ENCODE results near the gene CDSN. TPM values are rescaled to one million over a fixed set of nuclear protein-coding genes. Genes with fewer than 3 reads are reported as not detected.

Gene CDSN
- total RNA-seq, 1 donor from 2014 or later = 1.5 TPM

GRCh38 chr6:31114541-31114878, 5.7 kb downstream of the CDSN start, which contains the start of gene PSORS1C1:
TSS of gene PSORS1C1 (plus strand) at chr6:31114800. CDS start at chr6:31129633, 14,833 bp downstream.
- Histone ChIP-seq H3K4me3 (peak within 1 kb of the TSS; percentile 29 to 35), H3K9me3 (no peaks in the 10 kb centered on the region), H3K27me3 (no peaks in the 10 kb centered on the region), H3K36me3 (no peaks in the 10 kb centered on the region), H3K4me1 (peaks cover 48% of the 10 kb centered on the region), H3K27ac (peak within 1 kb of the TSS; percentile 81)
- DNase-seq (ENCODE audit: extremely low spot score in 2 of 2) = peak in 1 of 2 donors; percentile 94
- TF ChIP-seq POLR2AphosphoS5 (IDR thresholded peaks at IDR 0.05; ENCODE audit: insufficient read depth in 1 of 2, low read depth in 1 of 2) (peak; percentile 73 to 77), CTCF (IDR thresholded peaks at IDR 0.05) (no peak)
- intact Hi-C loops (cut with DNase I) = no loop called here

GRCh38 chr6:31113861-31114540, 6.2 kb downstream of the CDSN start:
- TF ChIP-seq CTCF (IDR thresholded peaks at IDR 0.05) = no peak
- no peak for TF ChIP-seq POLR2A (IDR thresholded peaks at IDR 0.05)
- no peak for TF ChIP-seq POLR2AphosphoS5 (IDR thresholded peaks at IDR 0.05; ENCODE audit: insufficient read depth in 1 of 2, low read depth in 1 of 2)
- peaks cover 48% of the 10 kb centered on the region for H3K4me1 ChIP-seq
- H3K27ac ChIP-seq = peak overlapping the region; percentile 81
- DNase-seq (ENCODE audit: extremely low spot score in 2 of 2) = no peak
- H3K4me3 ChIP-seq = no peak overlapping the region
- intact Hi-C loops (cut with DNase I) = no loop called here
- no peaks in the 10 kb centered on the region for H3K9me3 ChIP-seq
- H3K36me3 ChIP-seq = no peaks in the 10 kb centered on the region
- no peaks in the 10 kb centered on the region for H3K27me3 ChIP-seq

GRCh38 chr6:31112478-31112877, 7.8 kb downstream of the CDSN start, which contains the start of gene C6orf15:
TSS of gene C6orf15 (minus strand) at chr6:31112575. CDS start at chr6:31112555, 20 bp downstream.
- DNase-seq (ENCODE audit: extremely low spot score in 2 of 2) = no peak
- Histone ChIP-seq H3K36me3 (no peaks in the 10 kb centered on the region), H3K4me3 (no peak within 1 kb of the TSS), H3K9me3 (no peaks in the 10 kb centered on the region), H3K4me1 (peaks cover 40% of the 10 kb centered on the region), H3K27me3 (no peaks in the 10 kb centered on the region), H3K27ac (peak within 1 kb of the TSS; percentile 81)
- no peak for TF ChIP-seq CTCF (IDR thresholded peaks at IDR 0.05)
- TF ChIP-seq POLR2AphosphoS5 (IDR thresholded peaks at IDR 0.05; ENCODE audit: insufficient read depth in 1 of 2, low read depth in 1 of 2) = no peak
- TF ChIP-seq POLR2A (IDR thresholded peaks at IDR 0.05) = no peak
- intact Hi-C loops (cut with DNase I) = no loop called here

DNA sequence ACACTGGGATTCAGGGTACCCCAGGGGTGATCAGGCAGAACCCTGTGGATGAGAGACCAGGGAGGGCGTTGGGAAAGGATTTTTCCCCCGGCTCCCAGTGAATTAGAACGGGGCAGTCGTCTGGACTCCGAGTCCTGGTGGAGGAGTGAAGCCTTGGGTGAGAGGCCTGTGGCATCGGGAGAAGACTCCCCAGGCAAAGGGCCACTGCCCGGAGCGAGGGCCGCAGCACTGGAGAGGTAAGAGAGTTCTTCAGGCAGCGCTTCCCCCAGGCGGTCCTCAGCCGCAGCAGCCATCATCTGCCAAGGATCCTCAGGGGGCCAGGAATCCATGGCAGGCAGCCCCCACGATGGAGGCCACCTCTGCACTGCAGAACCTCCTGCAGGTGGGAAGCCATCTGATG, 8.5 kb downstream of the CDSN start:
- Histone ChIP-seq H3K4me3 (no peak overlapping the region), H3K27ac (no peak overlapping the region), H3K27me3 (no peaks in the 10 kb centered on the region), H3K36me3 (no peaks in the 10 kb centered on the region), H3K9me3 (no peaks in the 10 kb centered on the region), H3K4me1 (peaks cover 35% of the 10 kb centered on the region)
- intact Hi-C loops (cut with DNase I) = no loop called here
- no peak for TF ChIP-seq POLR2A (IDR thresholded peaks at IDR 0.05)
- no peak for TF ChIP-seq POLR2AphosphoS5 (IDR thresholded peaks at IDR 0.05; ENCODE audit: insufficient read depth in 1 of 2, low read depth in 1 of 2)
- TF ChIP-seq CTCF (IDR thresholded peaks at IDR 0.05) = no peak
- no peak for DNase-seq (ENCODE audit: extremely low spot score in 2 of 2)

DNA sequence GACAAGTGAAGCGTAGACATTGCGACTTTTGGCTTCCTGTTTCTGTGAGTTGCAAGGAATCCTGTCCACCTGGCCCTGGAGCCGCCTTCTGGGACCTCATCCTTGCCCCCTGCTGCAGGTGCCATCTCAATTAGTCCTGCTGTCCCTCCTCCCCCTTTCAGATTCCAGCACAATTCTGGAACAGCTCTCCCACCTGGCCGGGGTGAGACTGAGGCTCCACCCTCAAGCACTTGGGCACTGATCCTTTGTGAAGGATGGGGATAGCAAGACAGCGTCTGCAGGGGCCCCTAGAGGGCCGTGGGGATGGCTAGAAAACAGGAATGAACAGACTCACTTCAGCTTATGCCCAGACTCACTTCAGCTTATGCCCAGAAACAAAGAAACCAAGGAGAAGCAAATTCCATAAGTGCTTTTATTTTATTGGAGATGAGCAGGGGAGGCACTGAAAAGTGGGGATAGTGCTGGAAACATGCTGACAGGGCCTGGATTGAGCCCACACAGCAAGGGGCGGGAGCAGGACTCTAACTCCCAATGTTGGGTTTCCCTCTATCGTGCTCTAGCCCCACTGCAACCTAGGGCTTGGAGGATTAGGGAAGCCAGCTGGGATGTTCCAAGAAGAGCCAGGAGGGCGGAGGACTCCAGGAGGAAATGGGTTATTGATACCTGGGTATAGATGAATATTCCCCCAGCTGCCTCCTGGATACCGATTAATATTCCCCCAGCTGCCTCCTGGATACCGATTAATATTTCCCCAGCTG, 9.2 kb downstream of the CDSN start:
- no peak for TF ChIP-seq POLR2A (IDR thresholded peaks at IDR 0.05)
- no peak for TF ChIP-seq POLR2AphosphoS5 (IDR thresholded peaks at IDR 0.05; ENCODE audit: insufficient read depth in 1 of 2, low read depth in 1 of 2)
- TF ChIP-seq CTCF (IDR thresholded peaks at IDR 0.05) = no peak
- Histone ChIP-seq H3K9me3 (no peaks in the 10 kb centered on the region), H3K27me3 (no peaks in the 10 kb centered on the region), H3K4me1 (peaks cover 29% of the 10 kb centered on the region), H3K36me3 (no peaks in the 10 kb centered on the region), H3K27ac (no peak overlapping the region), H3K4me3 (no peak overlapping the region)
- intact Hi-C loops (cut with DNase I) = no loop called here
- no peak for DNase-seq (ENCODE audit: extremely low spot score in 2 of 2)
